Glomerular visceral epithelial cell (primary cell): ENCODE data around the gene CCL17.

ENCODE experiments used
- DNase-seq: peaks from one replicate; pipeline ENCODE4 v3.0.0-alpha.2; 2016; ENCODE audit errors: extremely low spot score

Gene CCL17

DNA sequence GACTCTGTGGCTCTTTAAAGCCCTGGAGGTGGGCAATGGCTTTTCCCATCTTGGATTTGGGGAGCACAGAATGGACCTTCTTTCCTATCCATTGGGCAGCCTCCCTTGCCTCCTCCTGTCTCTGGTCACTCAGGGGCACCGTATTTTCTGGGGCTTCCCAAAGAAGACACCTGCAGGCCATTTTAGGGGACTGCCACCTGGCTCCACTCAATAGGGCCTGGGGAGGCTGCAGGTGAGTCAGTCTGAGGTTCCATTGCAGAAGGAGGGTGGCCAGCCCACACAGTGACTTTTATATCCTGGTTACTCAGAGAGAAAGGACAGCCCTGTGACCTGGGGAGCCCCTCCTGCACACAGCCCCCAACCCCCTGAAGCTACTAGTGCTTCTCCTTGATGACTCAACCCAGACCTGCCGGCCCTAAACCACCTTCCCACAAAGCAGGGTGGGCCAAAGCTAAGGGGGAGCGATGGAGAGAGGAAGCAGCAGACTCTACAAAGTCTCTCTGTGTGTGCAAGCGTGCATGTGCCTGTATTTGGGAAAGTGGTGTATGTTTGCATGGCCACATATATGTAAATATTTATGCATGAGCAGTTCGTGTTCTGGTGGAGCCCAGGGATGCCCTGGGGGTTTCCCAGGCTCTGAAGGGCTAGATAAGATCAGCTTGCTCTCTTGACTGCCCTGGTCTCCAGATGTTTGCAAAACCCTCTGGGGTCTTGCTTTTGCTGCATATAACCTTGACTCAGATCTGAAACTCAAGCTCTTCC lies 27.3 kb upstream of the CCL17 start:
- DNase-seq: peak; percentile 20

GRCh38 chr16:57379579-57379978 lies 25.0 kb upstream of the CCL17 start:
- no peak for DNase-seq

DNA sequence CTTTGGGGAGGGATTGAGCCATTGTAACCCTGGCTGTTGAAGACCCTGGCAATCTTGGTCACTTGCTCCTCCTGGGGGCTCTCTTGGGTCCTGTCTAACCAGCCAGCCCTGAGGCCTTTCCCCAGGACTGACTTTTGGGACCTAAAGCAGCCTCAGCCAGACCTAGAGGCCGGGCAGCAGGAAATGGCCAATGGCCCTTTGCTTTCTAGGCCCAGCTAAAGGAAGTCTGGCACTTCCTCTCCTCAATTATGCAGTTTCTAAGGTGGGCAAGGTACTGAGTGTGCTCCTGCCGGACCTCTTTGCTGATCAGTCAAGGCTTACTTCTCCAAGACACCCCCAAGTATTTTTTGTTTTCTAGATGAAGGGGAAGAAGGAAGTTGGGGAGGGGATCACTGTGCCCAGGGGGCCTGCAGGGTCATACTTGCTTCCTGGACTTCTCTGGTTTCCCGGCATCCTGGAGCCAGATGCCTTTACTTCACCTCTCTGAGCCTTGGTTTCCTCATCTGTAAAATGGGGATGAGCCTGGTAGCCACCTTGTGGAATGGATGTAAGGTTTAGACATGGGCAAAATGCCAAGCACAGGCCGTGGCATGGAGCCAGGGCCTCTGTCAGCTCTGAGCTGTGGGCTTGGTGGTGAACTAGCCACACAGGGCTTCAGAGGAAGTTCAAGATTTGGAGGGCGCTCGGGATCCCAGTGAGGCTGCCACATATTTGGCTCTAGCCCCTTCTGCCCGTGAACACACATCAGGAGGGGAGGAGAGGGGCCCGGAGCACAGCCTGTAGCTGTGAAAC lies 23.7 kb upstream of the CCL17 start:
- peak; percentile 55 for DNase-seq

DNA sequence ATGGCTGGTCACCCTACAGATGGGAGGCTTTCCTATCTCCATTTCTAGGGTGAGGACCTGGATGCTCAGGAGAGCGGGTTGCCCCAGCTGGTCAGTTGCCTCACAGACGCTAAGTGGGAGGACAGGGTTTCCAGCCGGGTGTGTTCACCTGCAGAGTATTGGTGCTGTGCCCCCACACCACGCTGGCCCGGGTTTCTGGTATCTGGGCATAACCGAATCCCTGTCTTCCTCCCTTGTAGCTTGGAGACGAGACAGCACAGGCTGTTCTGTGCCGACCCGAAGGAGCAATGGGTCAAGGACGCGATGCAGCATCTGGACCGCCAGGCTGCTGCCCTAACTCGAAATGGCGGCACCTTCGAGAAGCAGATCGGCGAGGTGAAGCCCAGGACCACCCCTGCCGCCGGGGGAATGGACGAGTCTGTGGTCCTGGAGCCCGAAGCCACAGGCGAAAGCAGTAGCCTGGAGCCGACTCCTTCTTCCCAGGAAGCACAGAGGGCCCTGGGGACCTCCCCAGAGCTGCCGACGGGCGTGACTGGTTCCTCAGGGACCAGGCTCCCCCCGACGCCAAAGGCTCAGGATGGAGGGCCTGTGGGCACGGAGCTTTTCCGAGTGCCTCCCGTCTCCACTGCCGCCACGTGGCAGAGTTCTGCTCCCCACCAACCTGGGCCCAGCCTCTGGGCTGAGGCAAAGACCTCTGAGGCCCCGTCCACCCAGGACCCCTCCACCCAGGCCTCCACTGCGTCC lies 22.6 kb upstream of the CCL17 start:
- DNase-seq: no peak

DNA sequence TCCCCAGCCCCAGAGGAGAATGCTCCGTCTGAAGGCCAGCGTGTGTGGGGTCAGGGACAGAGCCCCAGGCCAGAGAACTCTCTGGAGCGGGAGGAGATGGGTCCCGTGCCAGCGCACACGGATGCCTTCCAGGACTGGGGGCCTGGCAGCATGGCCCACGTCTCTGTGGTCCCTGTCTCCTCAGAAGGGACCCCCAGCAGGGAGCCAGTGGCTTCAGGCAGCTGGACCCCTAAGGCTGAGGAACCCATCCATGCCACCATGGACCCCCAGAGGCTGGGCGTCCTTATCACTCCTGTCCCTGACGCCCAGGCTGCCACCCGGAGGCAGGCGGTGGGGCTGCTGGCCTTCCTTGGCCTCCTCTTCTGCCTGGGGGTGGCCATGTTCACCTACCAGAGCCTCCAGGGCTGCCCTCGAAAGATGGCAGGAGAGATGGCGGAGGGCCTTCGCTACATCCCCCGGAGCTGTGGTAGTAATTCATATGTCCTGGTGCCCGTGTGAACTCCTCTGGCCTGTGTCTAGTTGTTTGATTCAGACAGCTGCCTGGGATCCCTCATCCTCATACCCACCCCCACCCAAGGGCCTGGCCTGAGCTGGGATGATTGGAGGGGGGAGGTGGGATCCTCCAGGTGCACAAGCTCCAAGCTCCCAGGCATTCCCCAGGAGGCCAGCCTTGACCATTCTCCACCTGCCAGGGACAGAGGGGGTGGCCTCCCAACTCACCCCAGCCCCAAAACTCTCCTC lies 21.9 kb upstream of the CCL17 start:
- DNase-seq: no peak

DNA sequence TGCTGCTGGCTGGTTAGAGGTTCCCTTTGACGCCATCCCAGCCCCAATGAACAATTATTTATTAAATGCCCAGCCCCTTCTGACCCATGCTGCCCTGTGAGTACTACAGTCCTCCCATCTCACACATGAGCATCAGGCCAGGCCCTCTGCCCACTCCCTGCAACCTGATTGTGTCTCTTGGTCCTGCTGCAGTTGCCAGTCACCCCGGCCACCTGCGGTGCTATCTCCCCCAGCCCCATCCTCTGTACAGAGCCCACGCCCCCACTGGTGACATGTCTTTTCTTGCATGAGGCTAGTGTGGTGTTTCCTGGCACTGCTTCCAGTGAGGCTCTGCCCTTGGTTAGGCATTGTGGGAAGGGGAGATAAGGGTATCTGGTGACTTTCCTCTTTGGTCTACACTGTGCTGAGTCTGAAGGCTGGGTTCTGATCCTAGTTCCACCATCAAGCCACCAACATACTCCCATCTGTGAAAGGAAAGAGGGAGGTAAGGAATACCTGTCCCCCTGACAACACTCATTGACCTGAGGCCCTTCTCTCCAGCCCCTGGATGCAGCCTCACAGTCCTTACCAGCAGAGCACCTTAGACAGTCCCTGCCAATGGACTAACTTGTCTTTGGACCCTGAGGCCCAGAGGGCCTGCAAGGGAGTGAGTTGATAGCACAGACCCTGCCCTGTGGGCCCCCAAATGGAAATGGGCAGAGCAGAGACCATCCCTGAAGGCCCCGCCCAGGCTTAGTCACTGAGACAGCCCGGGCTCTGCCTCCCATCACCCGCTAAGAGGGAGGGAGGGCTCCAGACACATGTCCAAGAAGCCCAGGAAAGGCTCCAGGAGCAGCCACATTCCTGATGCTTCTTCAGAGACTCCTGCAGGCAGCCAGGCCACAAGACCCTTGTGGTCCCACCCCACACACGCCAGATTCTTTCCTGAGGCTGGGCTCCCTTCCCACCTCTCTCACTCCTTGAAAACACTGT lies 21.0 kb upstream of the CCL17 start:
- DNase-seq: peak; percentile 50

DNA sequence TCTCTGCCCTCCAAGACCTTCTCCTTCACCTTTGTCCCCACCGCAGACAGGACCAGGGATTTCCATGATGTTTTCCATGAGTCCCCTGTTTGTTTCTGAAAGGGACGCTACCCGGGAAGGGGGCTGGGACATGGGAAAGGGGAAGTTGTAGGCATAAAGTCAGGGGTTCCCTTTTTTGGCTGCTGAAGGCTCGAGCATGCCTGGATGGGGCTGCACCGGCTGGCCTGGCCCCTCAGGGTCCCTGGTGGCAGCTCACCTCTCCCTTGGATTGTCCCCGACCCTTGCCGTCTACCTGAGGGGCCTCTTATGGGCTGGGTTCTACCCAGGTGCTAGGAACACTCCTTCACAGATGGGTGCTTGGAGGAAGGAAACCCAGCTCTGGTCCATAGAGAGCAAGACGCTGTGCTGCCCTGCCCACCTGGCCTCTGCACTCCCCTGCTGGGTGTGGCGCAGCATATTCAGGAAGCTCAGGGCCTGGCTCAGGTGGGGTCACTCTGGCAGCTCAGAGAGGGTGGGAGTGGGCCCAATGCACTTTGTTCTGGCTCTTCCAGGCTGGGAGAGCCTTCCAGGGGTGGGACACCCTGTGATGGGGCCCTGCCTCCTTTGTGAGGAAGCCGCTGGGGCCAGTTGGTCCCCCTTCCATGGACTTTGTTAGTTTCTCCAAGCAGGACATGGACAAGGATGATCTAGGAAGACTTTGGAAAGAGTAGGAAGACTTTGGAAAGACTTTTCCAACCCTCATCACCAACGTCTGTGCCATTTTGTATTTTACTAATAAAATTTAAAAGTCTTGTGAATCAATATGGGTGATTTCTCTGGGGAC lies 20.1 kb upstream of the CCL17 start:
- no peak for DNase-seq

- no peak for DNase-seq
Observed at GRCh38 chr16:57385083-57385482, 19.5 kb upstream of the CCL17 start.

- DNase-seq: no peak
Observed at GRCh38 chr16:57386381-57386951, 18.1 kb upstream of the CCL17 start.

- no peak for DNase-seq
Observed at GRCh38 chr16:57387598-57388354, 16.8 kb upstream of the CCL17 start.

DNA sequence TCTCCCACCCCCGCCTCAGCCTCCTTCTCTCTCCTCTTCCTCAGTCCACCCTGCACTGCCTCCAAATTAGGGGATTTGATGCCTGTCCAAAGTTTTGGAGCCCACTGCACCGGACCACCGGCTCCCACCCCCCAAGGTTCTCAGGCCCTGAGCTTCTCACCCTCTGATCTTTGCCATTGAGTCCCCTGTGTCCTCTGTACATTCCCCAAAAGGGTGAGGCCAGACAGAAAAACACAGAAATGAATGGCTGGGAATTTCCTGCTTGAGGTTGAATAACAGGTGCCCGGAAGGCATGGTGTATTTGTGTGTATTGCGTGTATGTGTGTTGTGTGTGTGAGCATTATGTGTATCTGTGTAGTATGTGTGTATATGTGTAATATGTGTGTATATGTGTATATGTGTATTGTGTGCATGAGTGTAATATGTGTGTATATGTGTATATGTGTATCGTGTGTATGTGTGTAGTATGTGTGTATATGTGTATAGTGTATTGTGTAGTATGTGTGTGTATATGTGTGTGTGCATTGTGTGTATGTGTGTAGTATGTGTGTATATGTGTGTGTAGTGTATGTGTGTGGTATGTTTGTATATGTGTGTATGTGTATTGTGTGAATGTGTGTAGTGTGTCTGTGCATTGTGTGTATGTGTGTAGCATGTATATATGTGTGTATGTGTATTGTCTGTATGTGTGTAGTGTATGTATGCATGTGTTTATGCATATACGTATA lies 16.0 kb upstream of the CCL17 start:
- DNase-seq: no peak

DNA sequence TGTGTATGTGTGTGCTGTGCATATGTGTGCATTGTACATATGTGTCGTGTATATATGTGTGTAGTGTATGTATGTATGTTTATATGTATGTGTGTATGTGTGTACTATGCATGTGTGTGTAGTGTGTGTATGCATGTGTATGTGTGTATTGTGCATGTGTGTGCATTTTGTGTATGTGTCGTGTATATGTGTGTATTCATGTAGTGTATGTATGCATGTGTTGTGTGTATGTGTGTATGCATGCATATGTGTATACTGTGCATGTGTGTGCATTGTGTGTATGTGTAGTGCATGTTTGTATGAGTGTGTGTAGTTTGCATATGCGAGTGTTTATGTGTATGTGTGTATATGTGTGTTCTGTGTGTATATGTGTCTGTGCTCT lies 15.5 kb upstream of the CCL17 start:
- no peak for DNase-seq

- no peak for DNase-seq
Observed at GRCh38 chr16:57390636-57391295, 13.8 kb upstream of the CCL17 start.

DNA sequence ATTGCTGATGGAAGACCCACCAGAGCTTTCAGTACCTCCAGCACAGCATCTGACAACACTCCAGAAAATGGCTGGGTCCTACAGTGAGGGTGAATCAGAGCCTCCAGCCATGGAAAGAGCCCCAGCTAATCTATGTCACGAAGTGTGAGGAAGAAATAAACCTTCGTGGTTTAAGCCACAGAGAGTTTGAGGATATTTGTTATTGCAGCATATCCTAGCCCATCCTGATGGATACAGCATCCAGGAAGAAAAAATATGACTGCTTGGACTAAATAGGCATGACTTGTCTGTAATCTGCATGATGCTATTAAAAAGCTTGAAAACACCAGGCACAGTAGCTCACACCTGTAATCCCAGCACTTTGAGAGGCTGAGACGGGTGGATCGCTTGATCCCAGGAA lies 13.3 kb upstream of the CCL17 start:
- no peak for DNase-seq

- DNase-seq: no peak
Observed at GRCh38 chr16:57391708-57392107, 12.9 kb upstream of the CCL17 start.

- no peak for DNase-seq
Observed at GRCh38 chr16:57392694-57393093, 11.9 kb upstream of the CCL17 start.

GRCh38 chr16:57394444-57394843 lies 10.1 kb upstream of the CCL17 start:
- peak; percentile 44 for DNase-seq
